Trophoblast cell (in vitro differentiated cells and primary cell): ENCODE measurements around the gene REC114.
"Not testable (repeated sequence)": the region's sequence is repeated elsewhere in the genome, so short reads cannot be mapped to it uniquely, and the experiment has no call there.

ENCODE experiments used
- DNase-seq, 2 donors: peaks; one replicate each; pipeline ENCODE4 v3.0.0-alpha.2; 2016
- H2AFZ ChIP-seq: 2 replicates; pipeline ENCODE4 v1.6.1; 2013; ENCODE audit warnings: low read length, moderate library complexity, mild to moderate bottlenecking; ENCODE audit not compliant: insufficient read depth, poor library complexity
- H2AK5ac ChIP-seq: 2 replicates; pipeline ENCODE4 v1.6.1; 2013; ENCODE audit warnings: mild to moderate bottlenecking, low read length
- H2BK120ac ChIP-seq: 2 replicates; pipeline ENCODE4 v1.6.1; 2013; ENCODE audit warnings: low read length, mild to moderate bottlenecking, moderate library complexity; ENCODE audit not compliant: insufficient read depth, poor library complexity
- H2BK12ac ChIP-seq: 2 replicates; pipeline ENCODE4 v1.6.1; 2013; ENCODE audit warnings: mild to moderate bottlenecking, low read length, moderate library complexity
- H2BK5ac ChIP-seq: 2 replicates; pipeline ENCODE4 v1.6.1; 2013; ENCODE audit warnings: low read length, low read depth, moderate library complexity, mild to moderate bottlenecking; ENCODE audit not compliant: poor library complexity
- H3K14ac ChIP-seq: 2 replicates; pipeline ENCODE4 v1.6.1; 2013; ENCODE audit warnings: mild to moderate bottlenecking, low read length
- H3K18ac ChIP-seq: 2 replicates; pipeline ENCODE4 v1.6.1; 2013; ENCODE audit warnings: mild to moderate bottlenecking, low read length
- H3K23ac ChIP-seq: 2 replicates; pipeline ENCODE4 v1.6.1; 2013; ENCODE audit warnings: low read length
- H3K27ac ChIP-seq: 2 replicates; pipeline ENCODE4 v1.5.1; 2013; ENCODE audit warnings: low read depth, mild to moderate bottlenecking, inconsistent platforms, low read length, moderate library complexity
- H3K27me3 ChIP-seq: 2 replicates; pipeline ENCODE4 v1.6.1; 2013; ENCODE audit warnings: inconsistent platforms, mild to moderate bottlenecking, low read length, moderate library complexity; ENCODE audit not compliant: insufficient read depth
- H3K36me3 ChIP-seq, 2 experiments: 1 replicate in 1 of 2; 2 replicates in 1 of 2; pipeline ENCODE4 v1.6.1; 2013; ENCODE audit warnings: low read length in 2 of 2, mild to moderate bottlenecking in 2 of 2, moderate library complexity in 1 of 2; ENCODE audit not compliant: insufficient read depth in 2 of 2, control insufficient read depth in 1 of 2
- H3K4ac ChIP-seq: 2 replicates; pipeline ENCODE4 v1.6.1; 2013; ENCODE audit warnings: low read depth, mild to moderate bottlenecking, low read length, moderate library complexity
- H3K4me1 ChIP-seq, 2 experiments: 1 replicate in 1 of 2; 2 replicates in 1 of 2; pipeline ENCODE4 v1.6.1; 2013; ENCODE audit warnings: low read length in 2 of 2, mild to moderate bottlenecking in 2 of 2, moderate library complexity in 1 of 2; ENCODE audit not compliant: insufficient read depth in 2 of 2, control insufficient read depth in 1 of 2
- H3K4me2 ChIP-seq: 2 replicates; pipeline ENCODE4 v1.6.1; 2013; ENCODE audit warnings: inconsistent platforms, mild to moderate bottlenecking, low read length, moderate library complexity
- H3K4me3 ChIP-seq: 2 replicates; pipeline ENCODE4 v1.5.1; 2013; ENCODE audit warnings: mild to moderate bottlenecking, low read depth, low read length, inconsistent platforms
- H3K79me1 ChIP-seq: one replicate; pipeline ENCODE4 v1.6.1; 2013; ENCODE audit warnings: low read length
- H3K79me2 ChIP-seq: 2 replicates; pipeline ENCODE4 v1.6.1; 2013; ENCODE audit warnings: low read length, mild to moderate bottlenecking; ENCODE audit not compliant: control insufficient read depth, insufficient read depth, poor library complexity
- H3K9ac ChIP-seq: 2 replicates; pipeline ENCODE4 v1.6.1; 2013; ENCODE audit warnings: mild to moderate bottlenecking, low read length
- H3K9me3 ChIP-seq: 2 replicates; pipeline ENCODE4 v1.6.1; 2013; ENCODE audit warnings: low read depth, mild to moderate bottlenecking, control low read depth, inconsistent platforms, low read length; ENCODE audit not compliant: insufficient read depth
- H4K12ac ChIP-seq: 2 replicates; pipeline ENCODE4 v1.6.1; 2013; ENCODE audit warnings: low read depth, mild to moderate bottlenecking, low read length, moderate library complexity
- H4K8ac ChIP-seq: 2 replicates; pipeline ENCODE4 v1.6.1; 2013; ENCODE audit warnings: low read depth, mild to moderate bottlenecking, low read length, moderate library complexity
- H4K91ac ChIP-seq: one replicate; pipeline ENCODE4 v1.6.1; 2013; ENCODE audit warnings: low read depth, mild to moderate bottlenecking, low read length, moderate library complexity
- WGBS: extraction: QIAGEN DNeasy Blood & Tissue Kit; methylation state at CpG from one replicate; pipeline ENCODE4 v1.1.7; 2013; ENCODE audit warnings: missing lambda C conversion rate; ENCODE audit not compliant: insufficient read length, insufficient coverage; ENCODE audit errors: extremely low coverage; 5-methylcytosine and 5-hydroxymethylcytosine counted together

Gene REC114

DNA sequence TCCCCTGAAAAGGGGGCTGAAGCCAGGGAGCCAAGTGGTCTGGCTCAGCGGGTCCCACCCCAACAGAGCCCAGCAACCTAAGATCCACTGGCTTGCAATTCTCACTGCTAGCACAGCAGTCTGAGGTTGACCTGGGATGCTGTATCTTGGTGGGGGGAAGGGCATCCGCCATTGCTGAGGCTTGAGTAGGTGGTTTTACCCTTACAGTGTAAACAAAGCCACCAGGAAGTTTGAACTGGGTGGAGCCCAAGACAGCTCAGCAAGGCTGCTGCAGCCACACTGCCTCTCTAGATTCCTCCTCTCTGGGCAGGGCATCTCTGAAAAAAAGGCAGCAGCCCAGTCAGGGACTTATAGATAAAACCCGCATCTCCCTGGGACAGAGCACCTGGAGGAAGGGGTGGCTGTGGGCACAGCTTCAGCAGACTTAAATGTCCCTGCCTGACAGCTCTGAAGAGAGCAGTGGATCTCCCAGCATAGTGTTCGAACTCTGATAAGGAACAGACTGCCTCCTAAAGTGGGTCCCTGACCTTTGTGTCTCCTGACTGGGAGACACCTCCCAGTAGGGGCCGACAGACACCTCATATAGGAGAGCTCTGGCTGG lies 5.3 kb downstream of the REC114 start:
- no CpG with 5 or more reads among the region's 5 CpGs for WGBS
- H4K91ac ChIP-seq = not testable (repeated sequence)

DNA sequence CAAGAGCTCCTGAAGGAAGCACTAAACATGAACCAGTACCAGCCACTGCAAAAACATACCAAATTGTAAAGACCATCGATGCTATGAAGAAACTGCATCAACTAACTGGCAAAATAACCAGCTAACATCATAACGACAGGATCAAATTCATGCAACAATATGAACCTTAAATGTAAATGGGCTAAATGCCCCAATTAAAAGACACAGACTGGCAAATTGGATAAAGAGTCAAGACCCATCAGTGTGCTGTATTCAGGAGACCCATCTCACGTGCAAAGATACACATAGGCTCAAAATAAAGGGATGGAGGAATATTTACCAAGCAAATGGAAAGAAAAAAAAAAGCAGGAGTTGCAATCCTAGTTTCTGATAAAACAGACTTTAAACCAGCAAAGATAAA lies 7.0 kb downstream of the REC114 start:
- not testable (repeated sequence) for H2AFZ ChIP-seq, H3K4me2 ChIP-seq, H4K12ac ChIP-seq, H2BK120ac ChIP-seq, H3K4ac ChIP-seq, H3K14ac ChIP-seq, H3K79me1 ChIP-seq, H3K79me2 ChIP-seq, H3K23ac ChIP-seq, H3K4me1 ChIP-seq, H4K91ac ChIP-seq, H3K4me3 ChIP-seq, H3K18ac ChIP-seq, H3K9me3 ChIP-seq, H3K27me3 ChIP-seq, H4K8ac ChIP-seq, H3K27ac ChIP-seq, H2BK12ac ChIP-seq, H3K9ac ChIP-seq, DNase-seq, H2AK5ac ChIP-seq, H3K36me3 ChIP-seq, H2BK5ac ChIP-seq
- no CpG with 5 or more reads among the region's 3 CpGs for WGBS

More for the DNA sequence above, 5.3 kb downstream of the REC114 start:
- not testable (repeated sequence) for H3K9me3 ChIP-seq, H3K9ac ChIP-seq, H3K79me1 ChIP-seq, H3K23ac ChIP-seq, H3K27ac ChIP-seq, H3K14ac ChIP-seq, H4K12ac ChIP-seq, H2AFZ ChIP-seq, H3K36me3 ChIP-seq, H4K8ac ChIP-seq, H2AK5ac ChIP-seq, H2BK12ac ChIP-seq, H2BK5ac ChIP-seq, H2BK120ac ChIP-seq, H3K18ac ChIP-seq, H3K4me2 ChIP-seq, H3K4me1 ChIP-seq, H3K79me2 ChIP-seq, H3K27me3 ChIP-seq, H3K4me3 ChIP-seq, H3K4ac ChIP-seq
- peak in 1 of 2 donors; percentile 16 for DNase-seq

DNA sequence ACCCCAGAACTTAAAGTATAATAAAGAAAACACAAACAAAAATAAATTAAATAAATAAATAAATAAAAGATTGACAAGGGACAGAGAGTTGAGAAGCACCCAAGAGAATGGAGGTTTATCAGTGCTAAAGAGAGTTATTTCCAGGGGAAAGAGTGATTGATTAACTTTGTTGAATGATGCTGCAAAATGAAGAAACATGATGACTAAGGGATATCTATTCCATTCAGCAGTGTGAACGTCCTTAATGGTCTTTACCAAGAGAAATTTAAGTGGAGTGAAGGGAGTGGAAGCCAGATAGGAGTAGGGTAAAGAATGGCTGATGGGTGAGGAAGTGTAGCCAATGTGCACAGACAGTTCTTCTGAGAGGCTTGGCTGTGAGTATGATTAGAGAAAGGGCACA lies 11.1 kb downstream of the REC114 start:
- no peak overlapping the region for H3K18ac ChIP-seq
- H3K4ac ChIP-seq = no peak overlapping the region
- no peaks in the 10 kb centered on the region for H3K36me3 ChIP-seq
- H3K23ac ChIP-seq = no peak overlapping the region
- H3K4me2 ChIP-seq = no peak overlapping the region
- no peaks in the 10 kb centered on the region for H3K27me3 ChIP-seq
- no peak overlapping the region for H3K27ac ChIP-seq
- no peak overlapping the region for H4K8ac ChIP-seq
- H3K14ac ChIP-seq = no peak overlapping the region
- no CpG with 5 or more reads among the region's 1 CpG for WGBS
- H3K4me3 ChIP-seq = no peak overlapping the region
- H2AK5ac ChIP-seq = no peak overlapping the region
- no peaks in the 10 kb centered on the region for H3K9me3 ChIP-seq
- H3K79me1 ChIP-seq = no peaks in the 10 kb centered on the region
- H2BK120ac ChIP-seq = no peak overlapping the region
- no peak for DNase-seq
- H2BK12ac ChIP-seq = no peak overlapping the region
- no peak overlapping the region for H2AFZ ChIP-seq
- no peak overlapping the region for H3K9ac ChIP-seq
- H3K79me2 ChIP-seq = no peaks in the 10 kb centered on the region
- no peak overlapping the region for H4K91ac ChIP-seq
- no peak overlapping the region for H2BK5ac ChIP-seq
- H3K4me1 ChIP-seq = no peaks in the 10 kb centered on the region
- H4K12ac ChIP-seq = no peak overlapping the region

DNA sequence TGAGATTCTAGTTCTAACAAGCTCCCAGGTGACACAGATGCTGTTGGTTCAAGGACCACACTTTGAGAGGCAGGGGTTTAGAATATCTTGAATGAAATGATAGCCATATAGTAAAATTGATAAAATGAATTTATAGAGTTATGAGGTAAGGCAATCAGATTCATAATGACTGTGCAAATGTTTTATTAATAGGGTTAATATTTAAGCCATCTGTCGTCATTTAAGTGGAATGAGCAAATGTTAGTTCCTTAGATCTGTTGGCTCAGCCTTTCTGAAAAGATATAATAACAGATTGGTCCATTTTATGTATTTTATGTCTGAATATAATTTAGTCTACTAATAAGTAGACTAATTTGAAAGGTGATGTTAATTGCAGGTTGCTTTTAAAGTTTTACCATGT lies 12.9 kb downstream of the REC114 start:
- no peak overlapping the region for H3K4me2 ChIP-seq
- no CpG with 5 or more reads among the region's 1 CpG for WGBS
- DNase-seq = no peak

More for the DNA sequence above, 12.9 kb downstream of the REC114 start:
- no peak overlapping the region for H3K18ac ChIP-seq
- no peaks in the 10 kb centered on the region for H3K79me2 ChIP-seq
- no peaks in the 10 kb centered on the region for H3K9me3 ChIP-seq
- H3K27me3 ChIP-seq = no peaks in the 10 kb centered on the region
- no peaks in the 10 kb centered on the region for H3K36me3 ChIP-seq
- H2BK120ac ChIP-seq = no peak overlapping the region
- H4K8ac ChIP-seq = no peak overlapping the region
- no peak overlapping the region for H3K9ac ChIP-seq
- no peak overlapping the region for H4K91ac ChIP-seq
- no peaks in the 10 kb centered on the region for H3K4me1 ChIP-seq
- H3K27ac ChIP-seq = no peak overlapping the region
- H4K12ac ChIP-seq = no peak overlapping the region
- no peak overlapping the region for H3K23ac ChIP-seq
- H2AFZ ChIP-seq = no peak overlapping the region
- no peaks in the 10 kb centered on the region for H3K79me1 ChIP-seq
- no peak overlapping the region for H3K4me3 ChIP-seq
- no peak overlapping the region for H2AK5ac ChIP-seq
- no peak overlapping the region for H2BK12ac ChIP-seq
- no peak overlapping the region for H3K14ac ChIP-seq
- no peak overlapping the region for H2BK5ac ChIP-seq
- H3K4ac ChIP-seq = no peak overlapping the region
